ENCODE data around the gene WDR17. TPM values are rescaled to one million over a fixed set of nuclear protein-coding genes. Genes with fewer than 3 reads are reported as not detected.

Gene WDR17
- 1.5 and 5.1 TPM in 2 replicates for total RNA-seq (2012; rRNA removed)

- Histone ChIP-seq H3K27me3 (ENCODE audit: control insufficient read depth, insufficient read depth, low read length) (peaks cover 12% of the 10 kb centered on the region), H3K9ac (ENCODE audit: low read depth, low read length) (no peak within 1 kb of the TSS), H3K4me3 (ENCODE audit: low read length) (peak within 1 kb of the TSS; percentile 69), H3K4me2 (ENCODE audit: low read length) (peak within 1 kb of the TSS; percentile 84), H3K36me3 (ENCODE audit: insufficient read depth, low read length) (no peaks in the 10 kb centered on the region), H3K4me1 (ENCODE audit: control insufficient read depth, insufficient read depth, low read length) (peaks cover 4% of the 10 kb centered on the region), H3K9me3 (replicated peaks; ENCODE audit: low read length) (no peaks in the 10 kb centered on the region)
Observed at GRCh38 chr4:176065435-176066291, at the start of gene WDR17. Gene WDR17, plus strand, starts transcription at chr4:176065841. Its CDS starts 45,740 bp downstream, at chr4:176111581.

- no peak overlapping the region for H3K4me2 ChIP-seq (ENCODE audit: low read length)
- no peaks in the 10 kb centered on the region for H3K36me3 ChIP-seq (ENCODE audit: insufficient read depth, low read length)
- H3K9me3 ChIP-seq (replicated peaks; ENCODE audit: low read length), result no peaks in the 10 kb centered on the region
- H3K4me3 ChIP-seq (ENCODE audit: low read length), result no peak overlapping the region
- H3K9ac ChIP-seq (ENCODE audit: low read depth, low read length), result no peak overlapping the region
- H3K4me1 ChIP-seq (ENCODE audit: control insufficient read depth, insufficient read depth, low read length), result no peaks in the 10 kb centered on the region
- no peaks in the 10 kb centered on the region for H3K27me3 ChIP-seq (ENCODE audit: control insufficient read depth, insufficient read depth, low read length)
Observed at GRCh38 chr4:176016601-176017000, 49.0 kb upstream of the WDR17 start.

GRCh38 chr4:176020481-176021085, 45.1 kb upstream of the WDR17 start:
- H3K27me3 ChIP-seq (ENCODE audit: control insufficient read depth, insufficient read depth, low read length), result no peaks in the 10 kb centered on the region

GRCh38 chr4:176030391-176030790, 35.2 kb upstream of the WDR17 start:
- peaks cover 3% of the 10 kb centered on the region for H3K27me3 ChIP-seq (ENCODE audit: control insufficient read depth, insufficient read depth, low read length)
- H3K4me2 ChIP-seq (ENCODE audit: low read length), result no peak overlapping the region
- no peaks in the 10 kb centered on the region for H3K9me3 ChIP-seq (replicated peaks; ENCODE audit: low read length)
- H3K9ac ChIP-seq (ENCODE audit: low read depth, low read length), result no peak overlapping the region
- no peak overlapping the region for H3K4me3 ChIP-seq (ENCODE audit: low read length)
- no peaks in the 10 kb centered on the region for H3K36me3 ChIP-seq (ENCODE audit: insufficient read depth, low read length)
- no peaks in the 10 kb centered on the region for H3K4me1 ChIP-seq (ENCODE audit: control insufficient read depth, insufficient read depth, low read length)

More at GRCh38 chr4:176020481-176021085, 45.1 kb upstream of the WDR17 start:
- H3K36me3 ChIP-seq (ENCODE audit: insufficient read depth, low read length), result no peaks in the 10 kb centered on the region
- H3K4me3 ChIP-seq (ENCODE audit: low read length), result no peak overlapping the region
- no peak overlapping the region for H3K9ac ChIP-seq (ENCODE audit: low read depth, low read length)
- no peaks in the 10 kb centered on the region for H3K4me1 ChIP-seq (ENCODE audit: control insufficient read depth, insufficient read depth, low read length)
- no peak overlapping the region for H3K4me2 ChIP-seq (ENCODE audit: low read length)
- H3K9me3 ChIP-seq (replicated peaks; ENCODE audit: low read length), result no peaks in the 10 kb centered on the region

GRCh38 chr4:176031922-176032321, 33.7 kb upstream of the WDR17 start:
- Histone ChIP-seq H3K4me2 (ENCODE audit: low read length) (no peak overlapping the region), H3K4me3 (ENCODE audit: low read length) (no peak overlapping the region), H3K4me1 (ENCODE audit: control insufficient read depth, insufficient read depth, low read length) (no peaks in the 10 kb centered on the region), H3K9me3 (replicated peaks; ENCODE audit: low read length) (no peaks in the 10 kb centered on the region), H3K27me3 (ENCODE audit: control insufficient read depth, insufficient read depth, low read length) (peaks cover 3% of the 10 kb centered on the region), H3K9ac (ENCODE audit: low read depth, low read length) (no peak overlapping the region), H3K36me3 (ENCODE audit: insufficient read depth, low read length) (no peaks in the 10 kb centered on the region)

GRCh38 chr4:176032454-176032853, 33.2 kb upstream of the WDR17 start:
- Histone ChIP-seq H3K4me1 (ENCODE audit: control insufficient read depth, insufficient read depth, low read length) (no peaks in the 10 kb centered on the region), H3K4me2 (ENCODE audit: low read length) (no peak overlapping the region), H3K27me3 (ENCODE audit: control insufficient read depth, insufficient read depth, low read length) (peaks cover 3% of the 10 kb centered on the region), H3K36me3 (ENCODE audit: insufficient read depth, low read length) (no peaks in the 10 kb centered on the region), H3K4me3 (ENCODE audit: low read length) (no peak overlapping the region), H3K9me3 (replicated peaks; ENCODE audit: low read length) (no peaks in the 10 kb centered on the region), H3K9ac (ENCODE audit: low read depth, low read length) (no peak overlapping the region)

GRCh38 chr4:176034499-176034898, 31.1 kb upstream of the WDR17 start:
- H3K4me1 ChIP-seq (ENCODE audit: control insufficient read depth, insufficient read depth, low read length), result no peaks in the 10 kb centered on the region
- H3K27me3 ChIP-seq (ENCODE audit: control insufficient read depth, insufficient read depth, low read length), result no peaks in the 10 kb centered on the region
- H3K4me3 ChIP-seq (ENCODE audit: low read length), result no peak overlapping the region
- no peaks in the 10 kb centered on the region for H3K9me3 ChIP-seq (replicated peaks; ENCODE audit: low read length)
- H3K4me2 ChIP-seq (ENCODE audit: low read length), result no peak overlapping the region
- no peaks in the 10 kb centered on the region for H3K36me3 ChIP-seq (ENCODE audit: insufficient read depth, low read length)
- H3K9ac ChIP-seq (ENCODE audit: low read depth, low read length), result no peak overlapping the region

GRCh38 chr4:176034936-176035335, 30.7 kb upstream of the WDR17 start:
- Histone ChIP-seq H3K9ac (ENCODE audit: low read depth, low read length) (no peak overlapping the region), H3K9me3 (replicated peaks; ENCODE audit: low read length) (no peaks in the 10 kb centered on the region)

GRCh38 chr4:176036585-176037205, 28.9 kb upstream of the WDR17 start:
- Histone ChIP-seq H3K9me3 (replicated peaks; ENCODE audit: low read length) (no peaks in the 10 kb centered on the region), H3K9ac (ENCODE audit: low read depth, low read length) (no peak overlapping the region), H3K4me3 (ENCODE audit: low read length) (no peak overlapping the region), H3K4me1 (ENCODE audit: control insufficient read depth, insufficient read depth, low read length) (no peaks in the 10 kb centered on the region), H3K4me2 (ENCODE audit: low read length) (no peak overlapping the region), H3K27me3 (ENCODE audit: control insufficient read depth, insufficient read depth, low read length) (no peaks in the 10 kb centered on the region), H3K36me3 (ENCODE audit: insufficient read depth, low read length) (no peaks in the 10 kb centered on the region)

More at GRCh38 chr4:176034936-176035335, 30.7 kb upstream of the WDR17 start:
- Histone ChIP-seq H3K36me3 (ENCODE audit: insufficient read depth, low read length) (no peaks in the 10 kb centered on the region), H3K4me1 (ENCODE audit: control insufficient read depth, insufficient read depth, low read length) (no peaks in the 10 kb centered on the region), H3K4me3 (ENCODE audit: low read length) (no peak overlapping the region), H3K4me2 (ENCODE audit: low read length) (no peak overlapping the region), H3K27me3 (ENCODE audit: control insufficient read depth, insufficient read depth, low read length) (no peaks in the 10 kb centered on the region)

- no peaks in the 10 kb centered on the region for H3K4me1 ChIP-seq (ENCODE audit: control insufficient read depth, insufficient read depth, low read length)
- no peak overlapping the region for H3K4me2 ChIP-seq (ENCODE audit: low read length)
- H3K9me3 ChIP-seq (replicated peaks; ENCODE audit: low read length), result no peaks in the 10 kb centered on the region
- H3K4me3 ChIP-seq (ENCODE audit: low read length), result no peak overlapping the region
- no peak overlapping the region for H3K9ac ChIP-seq (ENCODE audit: low read depth, low read length)
- H3K36me3 ChIP-seq (ENCODE audit: insufficient read depth, low read length), result no peaks in the 10 kb centered on the region
- peaks cover 4% of the 10 kb centered on the region for H3K27me3 ChIP-seq (ENCODE audit: control insufficient read depth, insufficient read depth, low read length)
Observed at GRCh38 chr4:176038789-176039188, 26.9 kb upstream of the WDR17 start.

- no peak overlapping the region for H3K4me3 ChIP-seq (ENCODE audit: low read length)
- H3K27me3 ChIP-seq (ENCODE audit: control insufficient read depth, insufficient read depth, low read length), result peaks cover 14% of the 10 kb centered on the region
- no peaks in the 10 kb centered on the region for H3K4me1 ChIP-seq (ENCODE audit: control insufficient read depth, insufficient read depth, low read length)
- H3K36me3 ChIP-seq (ENCODE audit: insufficient read depth, low read length), result no peaks in the 10 kb centered on the region
- no peak overlapping the region for H3K9ac ChIP-seq (ENCODE audit: low read depth, low read length)
- H3K9me3 ChIP-seq (replicated peaks; ENCODE audit: low read length), result no peaks in the 10 kb centered on the region
- no peak overlapping the region for H3K4me2 ChIP-seq (ENCODE audit: low read length)
Observed at GRCh38 chr4:176042195-176042594, 23.4 kb upstream of the WDR17 start.

Measured in skeletal muscle satellite cell (primary cell).